Measurements from ENCODE around the gene PPP2R1B. TPM values are rescaled to one million over a fixed set of nuclear protein-coding genes. Genes with fewer than 3 reads are reported as not detected.

The PPP2R1B gene
- total RNA-seq, 1 donor from 2014 or later, result 37.9 TPM

DNA sequence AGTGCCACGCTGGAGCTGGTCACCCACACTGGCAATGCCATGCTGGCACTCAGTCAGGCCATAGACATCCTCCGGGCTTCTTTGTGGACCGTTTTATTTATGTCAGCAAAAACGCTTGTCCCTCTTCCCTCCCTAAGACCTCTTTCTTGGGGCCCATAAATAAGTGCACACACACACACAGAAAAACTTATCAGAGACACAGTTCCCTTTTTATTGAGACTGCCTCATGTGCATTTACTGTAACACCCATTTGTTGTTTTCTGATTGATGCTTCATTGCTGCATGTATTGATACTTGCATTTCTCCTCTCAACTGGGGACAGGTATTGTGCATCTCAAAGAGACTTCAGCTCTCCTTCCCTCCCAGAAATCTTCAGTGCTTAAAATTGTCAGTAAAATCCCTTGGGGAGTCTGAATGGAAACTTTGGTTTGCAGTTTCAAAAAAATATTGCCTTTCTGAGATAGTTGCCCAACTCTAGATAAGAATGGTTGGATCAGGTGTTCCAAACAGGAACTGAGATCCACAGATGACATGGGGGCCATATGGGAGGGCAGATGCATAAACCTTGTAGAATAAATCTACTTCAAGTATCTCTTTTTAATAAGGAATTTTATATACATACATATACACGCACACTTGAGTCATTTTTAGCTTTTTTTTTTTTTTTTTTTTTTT, 50.9 kb downstream of the PPP2R1B start:
- peaks cover 26% of the 10 kb centered on the region for H3K4me1 Mint-ChIP-seq
- H3K27me3 Mint-ChIP-seq, result no peaks in the 10 kb centered on the region
- peak overlapping the region; percentile 3 for H3K27ac Mint-ChIP-seq
- no peak for TF ChIP-seq CTCF (IDR thresholded peaks at IDR 0.05)
- H3K9me3 Mint-ChIP-seq, result peaks cover 4% of the 10 kb centered on the region
- DNase-seq (no peak), ATAC-seq (ENCODE audit: low read depth) (no peak)
- H3K4me3 Mint-ChIP-seq, result no peak overlapping the region
- ChIA-PET CTCF (no interaction called here), POLR2A (interaction anchor here (0.6 kb wide), 1 partner anchor 14 kb away, joined by 3 read pairs; no protein-coding TSS in a partner anchor)
- peaks cover 78% of the 10 kb centered on the region for H3K36me3 Mint-ChIP-seq (ENCODE audit: low read depth)
- intact Hi-C loops (cut with micrococcal nuclease), result no loop called here

DNA sequence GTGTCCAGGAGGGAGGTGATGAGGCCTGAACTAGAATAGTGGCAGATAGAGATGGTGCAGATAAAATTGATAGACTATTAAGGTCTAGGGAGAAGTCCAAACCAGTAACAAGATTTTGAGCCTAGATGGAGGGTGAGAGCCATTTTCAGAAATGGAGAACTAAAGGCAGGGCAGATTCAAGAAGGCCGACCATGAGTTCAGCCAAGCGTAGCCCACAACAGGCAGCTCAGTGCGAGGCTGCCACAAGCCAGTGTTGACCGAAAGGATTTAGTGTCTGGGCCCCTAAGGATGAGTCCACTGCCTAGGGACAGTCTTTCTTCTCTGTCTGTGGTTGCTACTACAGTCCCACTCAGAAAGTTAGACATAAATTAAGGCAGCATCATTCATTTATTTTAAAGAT, 51.7 kb downstream of the PPP2R1B start:
- peak; percentile 52 for ATAC-seq (ENCODE audit: low read depth)
- CTCF ChIA-PET, result no interaction called here

DNA sequence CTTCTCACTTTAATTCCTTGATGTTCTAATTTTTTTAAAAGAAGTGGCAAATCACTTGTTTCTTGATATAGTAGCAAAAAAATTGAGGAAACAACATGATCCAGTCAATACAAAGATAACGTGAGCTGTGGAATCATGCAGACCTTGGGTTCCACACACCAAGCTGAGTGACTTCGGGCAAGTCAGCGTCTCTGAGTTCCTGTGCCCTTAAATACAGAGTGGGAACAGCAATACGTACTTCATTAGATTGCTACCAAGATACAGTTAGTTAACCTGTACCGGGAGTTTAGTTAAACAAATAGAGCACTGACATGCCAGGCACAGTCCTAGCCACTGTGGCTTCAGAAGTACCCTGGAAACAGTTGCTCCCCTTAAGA, 58.5 kb downstream of the PPP2R1B start:
- no peak for TF ChIP-seq CTCF (IDR thresholded peaks at IDR 0.05)
- Mint-ChIP-seq H3K36me3 (ENCODE audit: low read depth) (peaks cover 84% of the 10 kb centered on the region), H3K27me3 (no peaks in the 10 kb centered on the region), H3K4me3 (no peak overlapping the region), H3K4me1 (no peaks in the 10 kb centered on the region), H3K9me3 (no peaks in the 10 kb centered on the region), H3K27ac (no peak overlapping the region)
- ATAC-seq (ENCODE audit: low read depth), result no peak
- POLR2A ChIA-PET, result no interaction called here
- intact Hi-C loops (cut with micrococcal nuclease), result no loop called here
- DNase-seq, result no peak
- CTCF ChIA-PET, result no interaction called here

More for the DNA sequence above, 51.7 kb downstream of the PPP2R1B start:
- POLR2A ChIA-PET, result no interaction called here
- DNase-seq, result no peak
- Mint-ChIP-seq H3K27me3 (no peaks in the 10 kb centered on the region), H3K36me3 (ENCODE audit: low read depth) (peaks cover 77% of the 10 kb centered on the region), H3K4me1 (peaks cover 26% of the 10 kb centered on the region), H3K9me3 (peaks cover 4% of the 10 kb centered on the region), H3K4me3 (no peak overlapping the region), H3K27ac (no peak overlapping the region)
- intact Hi-C loops (cut with micrococcal nuclease), result no loop called here
- no peak for TF ChIP-seq CTCF (IDR thresholded peaks at IDR 0.05)

- POLR2A ChIA-PET, result no interaction called here
- H3K36me3 Mint-ChIP-seq (ENCODE audit: low read depth), result peaks cover 82% of the 10 kb centered on the region
- CTCF ChIA-PET, result no interaction called here
These were observed 59.0 kb downstream of the PPP2R1B start for GRCh38 chr11:111707039-111707690.

More at GRCh38 chr11:111707039-111707690, 59.0 kb downstream of the PPP2R1B start:
- intact Hi-C loops (cut with micrococcal nuclease), result no loop called here
- Mint-ChIP-seq H3K4me3 (no peak overlapping the region), H3K9me3 (no peaks in the 10 kb centered on the region), H3K4me1 (no peaks in the 10 kb centered on the region), H3K27me3 (no peaks in the 10 kb centered on the region), H3K27ac (no peak overlapping the region)
- no peak for DNase-seq
- no peak for TF ChIP-seq CTCF (IDR thresholded peaks at IDR 0.05)
- ATAC-seq (ENCODE audit: low read depth), result no peak

Measured in activated B cell treated with CpG ODN at 0.5 μM for 24 hours (primary cell).